HEK293 (cell line): ENCODE data around the gene ZNF428.

Experiments
- CTCF ChIA-PET: fragments of 350-600 bp; formaldehyde crosslinking; extraction: SDS; loops from one replicate; lab custom pipeline; 2021; ENCODE audit warnings: antibody characterized with exemption; lab: Yijun Ruan, JAX
- POLR2A ChIA-PET: fragments of 300-600 bp; formaldehyde crosslinking; extraction: SDS; loops from one replicate; lab custom pipeline; 2020; ENCODE audit warnings: antibody characterized with exemption, inconsistent platforms; lab: Yijun Ruan, JAX
- H3K27ac ChIP-seq: fragments of 200-500 bp; sonication (Bioruptor generic); 2 replicates; pipeline ENCODE4 v1.5.1; 2014; ENCODE audit warnings: low read depth, low read length, control low read depth, inconsistent platforms; ENCODE audit errors: extremely low read depth
- H3K36me3 ChIP-seq, 2 experiments: fragments of 200-500 bp in 1 of 2; sonication (Bioruptor generic) in 1 of 2; 1 replicate in 1 of 2; 2 replicates in 1 of 2; pipeline ENCODE4 v1.5.1; 2014 to 2017; ENCODE audit warnings: inconsistent platforms in 2 of 2, low read length in 2 of 2; ENCODE audit not compliant: control insufficient read depth in 2 of 2, insufficient read depth in 1 of 2
- H3K4me1 ChIP-seq: fragments of 200-500 bp; sonication (Bioruptor generic); 2 replicates; pipeline ENCODE4 v1.5.1; 2014; ENCODE audit warnings: mild to moderate bottlenecking, low read length, inconsistent platforms; ENCODE audit not compliant: control insufficient read depth, insufficient read depth
- H3K4me3 ChIP-seq: 2 replicates; pipeline ENCODE4 v1.5.1; 2011; ENCODE audit warnings: low read depth, mild to moderate bottlenecking, control low read depth, low read length, moderate library complexity
- H3K9me3 ChIP-seq: fragments of 200-500 bp; sonication (Bioruptor generic); 2 replicates; pipeline ENCODE4 v1.5.1; 2014; ENCODE audit warnings: low read depth, low read length, inconsistent platforms; ENCODE audit not compliant: control insufficient read depth, insufficient read depth
- BCL11A ChIP-seq: fragments of 450-650 bp; formaldehyde crosslinking; IDR thresholded peaks from 2 replicates; pipeline ENCODE4 v1.5.1; 2016; ENCODE audit warnings: low read depth, missing biosample characterization, missing genetic modification characterization
- EGR2 ChIP-seq: fragments of 450-650 bp; formaldehyde crosslinking; IDR thresholded peaks from 2 replicates; pipeline ENCODE4 v1.5.1; 2016; ENCODE audit warnings: low read depth, missing biosample characterization, missing genetic modification characterization
- FEZF1 ChIP-seq: fragments of 450-650 bp; formaldehyde crosslinking; IDR thresholded peaks from 2 replicates; pipeline ENCODE4 v1.5.1; 2016; ENCODE audit warnings: missing biosample characterization, missing genetic modification characterization
- GFI1B ChIP-seq: fragments of 450-650 bp; formaldehyde crosslinking; IDR thresholded peaks from 2 replicates; pipeline ENCODE4 v1.5.1; 2016; ENCODE audit warnings: missing biosample characterization, missing genetic modification characterization
- GLI2 ChIP-seq: fragments of 450-650 bp; formaldehyde crosslinking; IDR thresholded peaks from 2 replicates; pipeline ENCODE4; 2017; ENCODE audit warnings: missing biosample characterization, missing genetic modification characterization, low read depth, borderline replicate concordance
- GLIS2 ChIP-seq: fragments of 450-650 bp; formaldehyde crosslinking; IDR thresholded peaks from 2 replicates; pipeline ENCODE4 v1.5.1; 2016; ENCODE audit warnings: missing biosample characterization, missing genetic modification characterization
- HIC1 ChIP-seq: fragments of 450-650 bp; formaldehyde crosslinking; IDR thresholded peaks from 2 replicates; pipeline ENCODE4 v1.5.1; 2016; ENCODE audit warnings: missing biosample characterization, missing genetic modification characterization
- IKZF3 ChIP-seq: fragments of 450-650 bp; IDR thresholded peaks from 2 replicates; pipeline ENCODE4 v1.5.0; 2018; ENCODE audit warnings: missing biosample characterization, mild to moderate bottlenecking, missing genetic modification characterization, moderate library complexity
- INSM2 ChIP-seq: fragments of 450-650 bp; formaldehyde crosslinking; IDR thresholded peaks from 2 replicates; pipeline ENCODE4 v1.5.1; 2016; ENCODE audit warnings: missing biosample characterization, missing genetic modification characterization
- RBAK ChIP-seq: fragments of 450-650 bp; formaldehyde crosslinking; IDR thresholded peaks from 2 replicates; pipeline ENCODE4 v1.5.1; 2016; ENCODE audit warnings: missing biosample characterization, missing genetic modification characterization
- SP7 ChIP-seq: fragments of 450-650 bp; formaldehyde crosslinking; IDR thresholded peaks from 2 replicates; pipeline ENCODE4 v1.5.1; 2016; ENCODE audit warnings: missing biosample characterization, missing genetic modification characterization
- YY2 ChIP-seq: fragments of 450-650 bp; formaldehyde crosslinking; IDR thresholded peaks from 2 replicates; pipeline ENCODE4 v1.5.1; 2016; ENCODE audit warnings: missing biosample characterization, missing genetic modification characterization
- ZNF132 ChIP-seq: fragments of 450-650 bp; formaldehyde crosslinking; IDR thresholded peaks from 2 replicates; pipeline ENCODE4 v1.5.1; 2017; ENCODE audit warnings: missing biosample characterization, missing genetic modification characterization, borderline replicate concordance
- ZNF18 ChIP-seq: fragments of 450-650 bp; formaldehyde crosslinking; IDR thresholded peaks from 2 replicates; pipeline ENCODE4 v1.5.1; 2016; ENCODE audit warnings: missing biosample characterization, missing genetic modification characterization
- ZNF184 ChIP-seq: fragments of 450-650 bp; IDR thresholded peaks from 2 replicates; pipeline ENCODE4 v1.5.1; 2018; ENCODE audit warnings: missing biosample characterization, mild to moderate bottlenecking, missing genetic modification characterization
- ZNF2 ChIP-seq: fragments of 450-650 bp; formaldehyde crosslinking; IDR thresholded peaks from 2 replicates; pipeline ENCODE4 v1.5.1; 2016; ENCODE audit warnings: missing biosample characterization, missing genetic modification characterization
- ZNF214 ChIP-seq: fragments of 450-650 bp; formaldehyde crosslinking; IDR thresholded peaks from 2 replicates; pipeline ENCODE4 v1.5.1; 2017; ENCODE audit warnings: missing biosample characterization, mild to moderate bottlenecking, missing genetic modification characterization, borderline replicate concordance
- ZNF221 ChIP-seq: fragments of 450-650 bp; formaldehyde crosslinking; IDR thresholded peaks from 2 replicates; pipeline ENCODE4 v1.5.1; 2017; ENCODE audit warnings: missing biosample characterization, missing genetic modification characterization, borderline replicate concordance
- ZNF266 ChIP-seq: fragments of 450-650 bp; formaldehyde crosslinking; IDR thresholded peaks from 2 replicates; pipeline ENCODE4 v1.5.1; 2016; ENCODE audit warnings: missing biosample characterization, missing genetic modification characterization, low read depth
- ZNF335 ChIP-seq: fragments of 450-650 bp; formaldehyde crosslinking; conservative IDR thresholded peaks from 2 replicates; pipeline ENCODE4 v1.5.1; 2016; ENCODE audit warnings: missing biosample characterization, missing genetic modification characterization
- ZNF350 ChIP-seq: fragments of 450-650 bp; formaldehyde crosslinking; IDR thresholded peaks from 2 replicates; pipeline ENCODE4 v1.5.0; 2017; ENCODE audit warnings: missing biosample characterization, mild to moderate bottlenecking, missing genetic modification characterization
- ZNF391 ChIP-seq: fragments of 450-650 bp; formaldehyde crosslinking; IDR thresholded peaks from 2 replicates; pipeline ENCODE4 v1.5.1; 2016; ENCODE audit warnings: low read depth, missing biosample characterization, missing genetic modification characterization, borderline replicate concordance
- ZNF394 ChIP-seq: fragments of 450-650 bp; formaldehyde crosslinking; IDR thresholded peaks from 2 replicates; pipeline ENCODE4 v1.5.1; 2016; ENCODE audit warnings: missing biosample characterization, missing genetic modification characterization, mild to moderate bottlenecking, moderate library complexity, borderline replicate concordance
- ZNF404 ChIP-seq: fragments of 450-650 bp; formaldehyde crosslinking; IDR thresholded peaks from 2 replicates; pipeline ENCODE4 v1.5.1; 2017; ENCODE audit warnings: missing biosample characterization, missing genetic modification characterization
- ZNF433 ChIP-seq: fragments of 450-650 bp; formaldehyde crosslinking; IDR thresholded peaks from 2 replicates; pipeline ENCODE4 v1.5.1; 2016; ENCODE audit warnings: missing biosample characterization, missing genetic modification characterization, low read depth
- ZNF501 ChIP-seq: fragments of 450-650 bp; formaldehyde crosslinking; IDR thresholded peaks from 2 replicates; pipeline ENCODE4 v1.5.1; 2016; ENCODE audit warnings: missing biosample characterization, missing genetic modification characterization
- ZNF558 ChIP-seq: fragments of 450-650 bp; formaldehyde crosslinking; IDR thresholded peaks from 2 replicates; pipeline ENCODE4 v1.5.1; 2016; ENCODE audit warnings: missing biosample characterization, missing genetic modification characterization
- ZNF624 ChIP-seq: fragments of 450-650 bp; formaldehyde crosslinking; IDR thresholded peaks from 2 replicates; pipeline ENCODE4 v1.5.1; 2017; ENCODE audit warnings: missing biosample characterization, missing genetic modification characterization
- ZNF707 ChIP-seq: fragments of 450-650 bp; formaldehyde crosslinking; IDR thresholded peaks from 2 replicates; pipeline ENCODE4 v1.5.1; 2016; ENCODE audit warnings: missing biosample characterization, missing genetic modification characterization
- ZNF785 ChIP-seq: fragments of 450-650 bp; formaldehyde crosslinking; IDR thresholded peaks from 2 replicates; pipeline ENCODE4 v1.5.1; 2016; ENCODE audit warnings: missing biosample characterization, missing genetic modification characterization
- ZNF830 ChIP-seq: fragments of 450-650 bp; IDR thresholded peaks from 2 replicates; pipeline ENCODE4 v1.5.0; 2018; ENCODE audit warnings: missing biosample characterization, missing genetic modification characterization, low read depth, mild to moderate bottlenecking, moderate library complexity

Gene ZNF428

GRCh38 chr19:43667126-43667875 is 47.9 kb upstream of the ZNF428 start (continued):
- TF ChIP-seq HIC1 (tag by site-specific recombination) (no peak), ZNF394 (tag by site-specific recombination) (no peak), GLIS2 (tag by site-specific recombination) (no peak), GLI2 (no peak), EGR2 (tag by site-specific recombination) (0 out of 2 replicates have a peak, but pooled peaks have one; percentile 0), ZNF404 (no peak), FEZF1 (no peak), ZNF785 (tag by site-specific recombination) (no peak), ZNF350 (tag by site-specific recombination) (no peak), YY2 (tag by site-specific recombination) (no peak), ZNF266 (tag by site-specific recombination) (no peak), RBAK (tag by site-specific recombination) (no peak), GFI1B (tag by site-specific recombination) (no peak), ZNF624 (tag by site-specific recombination) (no peak), ZNF433 (no peak), BCL11A (no peak), ZNF335 (tag by site-specific recombination) (no peak), ZNF214 (no peak), ZNF18 (tag by site-specific recombination) (no peak), IKZF3 (no peak)

GRCh38 chr19:43664018-43664417 is 44.6 kb upstream of the ZNF428 start:
- Histone ChIP-seq H3K27ac (no peak overlapping the region), H3K4me1 (peaks cover 10% of the 10 kb centered on the region), H3K36me3 (peaks cover 37 to 57% of the 10 kb centered on the region in 2 experiments), H3K9me3 (peaks cover under 1% of the 10 kb centered on the region), H3K4me3 (no peak overlapping the region)
- ChIA-PET POLR2A (no interaction called here), CTCF (interaction anchor here (1.3 to 4.9 kb wide), 4 partner anchors 11 to 144 kb away, joined by 5 to 52 read pairs (median 22); no protein-coding TSS in a partner anchor)
- TF ChIP-seq GFI1B (tag by site-specific recombination) (no peak), ZNF391 (tag by site-specific recombination) (no peak), ZNF707 (tag by site-specific recombination) (no peak), ZNF221 (tag by site-specific recombination) (no peak), ZNF184 (tag by site-specific recombination) (no peak), GLIS2 (tag by site-specific recombination) (no peak), ZNF2 (tag by site-specific recombination) (no peak), INSM2 (tag by site-specific recombination) (no peak), ZNF132 (tag by site-specific recombination) (no peak), ZNF501 (tag by site-specific recombination) (no peak), SP7 (tag by site-specific recombination) (no peak), ZNF830 (tag by site-specific recombination) (no peak), ZNF558 (no peak), HIC1 (tag by site-specific recombination) (no peak), YY2 (tag by site-specific recombination) (no peak)
